HG03196 (cell line): ENCODE results near the gene KCNB1.

Source experiments
- ATAC-seq: cut with Tn5 transposase; IDR thresholded peaks from one replicate; pipeline ENCODE4 v1.9.1; 2021; ENCODE audit not compliant: unreplicated experiment

The KCNB1 gene

DNA sequence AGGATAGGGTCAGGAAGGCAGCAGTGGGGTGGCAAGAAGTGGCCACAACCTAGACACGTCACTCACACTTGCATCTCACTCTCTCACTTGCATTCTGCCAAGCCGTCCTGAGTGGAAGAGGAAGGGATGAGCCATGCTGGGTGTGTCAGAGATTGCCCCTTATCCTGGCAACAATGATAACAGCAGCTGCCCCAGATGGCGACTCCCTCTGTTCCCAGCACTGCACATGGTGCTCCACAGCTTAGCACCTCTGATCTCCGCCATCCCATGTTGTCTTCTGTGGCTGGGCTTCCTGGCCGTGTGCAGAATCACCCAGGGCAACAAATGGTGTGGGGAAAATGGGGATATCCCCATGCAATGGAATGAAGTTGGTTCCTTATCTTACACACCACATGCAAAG is 11.1 kb downstream of the KCNB1 start:
- ATAC-seq: no peak

GRCh38 chr20:49470922-49471321 is 11.5 kb downstream of the KCNB1 start:
- ATAC-seq: no peak

DNA sequence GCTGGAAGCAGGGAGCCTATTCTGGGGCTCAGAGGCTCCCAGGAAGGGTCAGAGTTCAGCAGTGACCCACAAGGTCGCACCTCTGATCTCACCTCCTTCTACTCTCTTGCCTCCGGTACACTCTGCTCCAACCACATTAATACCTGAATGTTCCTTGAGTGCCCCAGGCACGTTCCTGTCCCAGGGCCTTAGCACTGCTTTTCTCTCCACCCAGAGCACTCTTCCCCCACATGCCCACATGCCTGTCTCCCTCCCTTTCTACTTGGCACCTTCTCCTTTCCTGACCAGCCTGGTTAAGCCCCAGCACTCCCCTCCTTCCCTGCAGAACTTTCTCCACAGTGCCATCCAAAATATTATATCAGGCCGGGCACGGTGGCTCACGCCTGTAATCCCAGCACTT is 13.4 kb downstream of the KCNB1 start:
- ATAC-seq: no peak

DNA sequence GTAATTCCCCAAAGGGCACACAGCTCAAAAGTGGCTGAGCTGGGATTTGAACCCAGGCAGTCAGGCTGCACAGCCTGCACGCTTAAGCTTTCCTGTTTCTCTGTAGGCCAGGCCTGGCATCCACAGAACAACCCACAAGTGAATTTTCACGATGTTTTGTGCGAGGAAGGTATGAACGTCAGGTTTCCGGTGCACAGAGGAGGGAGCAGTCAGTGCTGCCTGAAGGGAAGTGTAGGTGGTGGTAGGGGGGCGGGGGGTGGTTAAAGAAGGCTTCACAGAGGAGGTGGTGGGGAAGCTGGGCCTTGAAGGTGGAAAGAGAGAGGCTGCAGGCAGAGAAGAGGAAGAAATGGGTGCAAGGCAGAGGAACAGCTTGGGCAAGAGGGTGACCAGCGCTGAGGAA is 14.1 kb downstream of the KCNB1 start:
- no peak for ATAC-seq

GRCh38 chr20:49466114-49466912 is 16.2 kb downstream of the KCNB1 start:
- no peak for ATAC-seq

- ATAC-seq: no peak
These were observed 17.9 kb downstream of the KCNB1 start for GRCh38 chr20:49464556-49464955.

DNA sequence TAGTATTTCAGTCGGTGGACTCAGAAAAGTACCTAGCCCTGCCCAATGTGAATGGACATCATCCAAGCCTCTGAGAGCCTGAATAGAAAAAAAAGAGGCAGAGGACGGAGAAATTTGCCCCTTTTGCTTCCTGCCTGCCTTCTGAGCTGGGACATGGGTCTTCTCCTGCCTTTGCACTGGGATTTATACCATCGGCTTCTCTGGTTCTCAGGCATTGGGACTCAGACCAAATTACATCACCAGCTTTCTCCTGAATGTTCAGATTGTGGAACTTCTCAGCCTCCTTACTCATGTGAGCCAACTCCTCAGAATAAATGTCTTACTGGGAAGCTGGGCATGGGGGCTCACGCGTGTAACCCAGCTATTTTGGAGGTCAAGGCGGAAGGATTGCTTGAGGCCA is 19.8 kb downstream of the KCNB1 start:
- ATAC-seq: no peak

- ATAC-seq: no peak
These were observed 20.4 kb downstream of the KCNB1 start for GRCh38 chr20:49461894-49462620.

GRCh38 chr20:49460916-49461315 is 21.6 kb downstream of the KCNB1 start:
- ATAC-seq: no peak

GRCh38 chr20:49460131-49460530 is 22.3 kb downstream of the KCNB1 start:
- no peak for ATAC-seq

DNA sequence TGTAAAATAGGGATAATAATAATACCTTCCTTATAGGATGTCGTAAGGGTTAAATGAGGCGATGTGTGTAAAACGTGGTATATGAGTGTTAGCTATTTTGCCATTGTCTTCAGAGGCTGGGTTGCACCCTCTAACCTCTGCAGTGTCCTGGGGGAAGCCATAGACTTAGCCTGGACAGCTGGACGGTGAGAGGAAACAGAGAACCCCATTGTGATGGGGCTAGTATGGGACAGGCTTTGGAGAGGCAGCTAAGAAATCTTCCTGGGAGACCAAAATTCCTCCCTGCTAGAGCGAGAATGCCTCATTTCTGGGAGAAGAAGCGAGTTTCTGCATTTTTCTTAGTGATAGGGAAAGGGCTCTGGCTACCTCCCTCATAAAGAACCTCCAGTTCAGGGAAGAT is 22.8 kb downstream of the KCNB1 start:
- ATAC-seq: no peak

- ATAC-seq: no peak
These were observed 25.0 kb downstream of the KCNB1 start for GRCh38 chr20:49457444-49457843.

DNA sequence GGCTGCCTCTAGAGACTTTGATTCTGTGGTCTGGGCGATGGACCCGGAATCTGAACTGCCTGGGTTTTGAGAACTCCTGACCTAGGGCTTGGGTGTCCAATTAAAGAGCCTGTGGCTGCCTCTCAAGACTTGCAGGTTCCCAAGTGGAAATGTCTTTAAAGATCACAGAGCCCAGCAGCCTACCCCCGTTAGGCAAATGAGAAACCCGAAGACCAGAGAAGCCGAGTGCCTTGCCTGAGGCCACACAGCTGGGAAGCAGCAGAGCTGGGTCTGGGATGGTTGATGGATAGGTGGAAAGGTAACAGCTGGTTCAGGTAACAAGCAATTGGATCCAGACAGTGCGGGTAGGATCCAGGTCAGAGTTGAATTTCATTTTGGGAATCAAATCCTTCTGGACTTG is 25.8 kb downstream of the KCNB1 start:
- ATAC-seq: no peak

GRCh38 chr20:49455691-49456090 is 26.8 kb downstream of the KCNB1 start:
- no peak for ATAC-seq

DNA sequence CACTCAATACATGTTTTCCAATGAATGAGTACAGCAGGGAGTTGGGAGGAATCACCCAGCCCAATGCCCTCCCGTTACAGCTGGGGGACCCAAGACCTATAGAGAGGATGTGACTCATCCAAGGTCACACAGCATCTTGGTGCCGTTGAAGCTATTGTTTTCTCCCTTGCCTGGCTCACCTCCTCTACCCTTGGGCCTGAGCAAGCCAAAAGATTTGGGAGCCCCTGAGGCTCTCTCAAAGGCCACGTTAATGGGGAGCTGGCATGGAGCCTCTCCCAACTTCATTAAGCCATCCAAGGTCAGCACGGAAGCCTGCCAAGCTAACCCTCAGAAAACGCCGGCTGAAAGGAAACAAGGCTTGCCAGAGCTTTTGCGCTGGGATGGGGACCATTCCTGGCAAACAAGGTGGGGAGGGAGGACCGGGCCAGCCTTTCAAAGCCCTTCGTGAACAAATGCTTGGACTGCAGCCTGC is 30.4 kb downstream of the KCNB1 start:
- no peak for ATAC-seq

- no peak for ATAC-seq
These were observed 32.2 kb downstream of the KCNB1 start for GRCh38 chr20:49450281-49450721.

DNA sequence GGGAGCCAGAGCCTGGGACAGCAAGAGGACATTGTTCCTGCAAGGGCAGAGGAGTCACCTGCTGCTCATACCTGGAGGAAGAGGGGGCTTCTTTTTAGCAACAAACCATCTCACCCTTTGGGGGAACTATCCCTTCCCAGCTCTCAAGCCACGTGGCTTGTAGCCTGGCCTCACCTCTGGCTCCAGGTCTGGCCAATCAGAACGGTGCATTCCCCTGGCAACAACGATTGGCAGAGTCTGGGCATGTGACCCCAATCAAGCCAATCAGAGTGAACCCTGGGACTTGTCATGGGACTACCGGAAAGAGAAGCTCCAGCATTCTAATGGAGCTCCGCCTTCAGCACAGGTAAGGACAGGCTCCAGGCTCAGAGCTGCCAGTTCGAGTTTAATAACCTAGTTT is 33.6 kb downstream of the KCNB1 start:
- ATAC-seq: no peak

DNA sequence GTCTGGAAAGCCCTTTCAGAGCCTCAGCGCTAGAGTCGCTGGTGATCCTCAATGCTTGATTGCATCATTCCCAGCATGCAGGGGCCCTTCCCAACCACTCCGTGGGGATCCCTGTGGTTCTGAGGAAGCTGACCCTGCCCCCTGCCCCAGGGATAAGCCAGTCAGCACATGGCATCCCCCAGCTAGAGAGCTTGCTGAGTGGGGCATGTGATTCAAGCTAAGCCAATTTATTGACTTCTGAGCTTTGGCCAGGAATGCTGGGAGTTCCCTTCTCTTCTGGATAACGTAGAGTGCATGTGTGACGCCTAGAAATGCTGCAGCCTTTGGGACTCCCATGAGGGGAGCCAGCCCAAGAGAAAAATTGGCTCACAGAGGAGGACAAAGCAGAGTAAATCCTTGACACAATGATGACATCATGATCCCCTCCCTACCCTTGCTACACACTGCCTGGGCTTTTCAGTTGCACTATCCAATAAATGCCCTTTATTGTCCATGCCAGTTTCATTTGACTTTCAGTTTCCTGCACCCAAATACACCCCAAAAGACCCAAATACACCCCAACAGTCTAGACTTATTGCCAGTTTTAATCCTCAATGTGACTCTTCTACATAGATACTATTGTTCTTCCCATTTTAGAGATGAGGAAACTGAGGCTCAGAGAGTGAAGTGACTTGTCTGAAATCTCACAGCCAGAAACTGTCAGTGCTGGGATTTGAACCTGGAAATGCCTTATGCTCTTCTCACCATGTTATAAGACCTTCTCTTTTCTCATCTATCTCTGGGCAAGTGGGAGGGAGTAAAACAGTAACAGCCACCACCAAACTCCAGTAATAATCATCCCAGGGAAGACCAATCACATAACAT is 34.3 kb downstream of the KCNB1 start:
- ATAC-seq: no peak

DNA sequence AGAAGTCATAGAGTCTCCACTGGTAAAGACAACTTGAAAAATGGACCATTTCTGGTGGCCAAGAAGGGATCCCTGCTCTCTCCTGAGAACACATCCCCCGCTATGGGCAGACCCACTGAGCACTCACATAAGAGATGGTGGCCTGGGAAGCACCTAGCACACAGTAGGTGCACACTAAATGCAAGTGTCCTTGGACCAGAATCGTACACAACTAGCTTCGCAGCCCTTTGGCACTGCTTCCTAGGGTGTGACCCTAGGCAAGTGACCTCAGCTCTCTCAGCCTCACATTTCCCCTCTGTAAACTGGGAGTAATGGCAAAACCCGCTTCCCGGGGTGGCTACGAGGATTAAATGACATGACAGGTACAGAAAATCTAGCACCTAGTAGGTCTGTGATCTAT is 35.1 kb downstream of the KCNB1 start:
- no peak for ATAC-seq

DNA sequence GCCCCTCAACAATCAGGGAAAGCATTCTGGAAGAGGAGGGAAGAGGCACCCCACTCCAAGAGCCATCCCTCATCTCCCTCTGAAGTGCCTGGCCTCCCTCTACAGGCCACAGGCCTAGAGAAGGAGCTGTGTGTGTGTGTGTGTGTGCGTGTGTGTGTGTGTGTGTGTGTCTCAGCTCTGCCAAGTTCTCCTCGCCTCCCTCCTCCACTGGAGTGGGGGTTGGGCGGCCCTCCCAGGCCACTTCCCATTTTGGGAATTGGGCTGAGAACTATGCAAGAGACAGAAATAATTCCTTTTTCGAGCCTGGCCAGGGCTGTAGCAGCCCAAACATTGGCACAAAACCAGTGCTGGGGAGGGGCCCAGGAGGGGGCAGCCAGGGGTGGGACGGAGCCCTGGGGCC is 35.7 kb downstream of the KCNB1 start:
- no peak for ATAC-seq

DNA sequence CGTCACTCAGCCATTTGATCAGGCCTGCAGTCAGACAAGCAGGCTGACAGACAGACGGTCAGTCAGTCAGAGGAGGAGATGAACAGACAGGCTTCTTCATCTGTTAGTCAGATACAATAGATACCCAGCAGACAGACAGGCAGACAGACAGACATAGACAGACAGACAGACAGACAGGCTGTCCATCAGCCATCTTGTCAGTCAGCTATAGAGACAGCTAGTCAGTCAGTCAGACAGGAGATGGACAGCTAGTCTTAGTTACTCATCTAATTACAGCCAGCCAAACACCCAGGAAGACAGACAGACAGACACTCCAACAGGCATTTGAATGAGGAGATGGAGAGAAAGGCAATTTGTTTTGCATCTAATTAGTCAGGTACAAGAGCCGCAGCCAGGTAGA is 36.4 kb downstream of the KCNB1 start:
- no peak for ATAC-seq
